WERI-Rb-1 (cell line): Measurements from ENCODE around the gene SEMA3F.
A peak's percentile ranks its signal among the peaks of the same experiment; 100 is the strongest.
"Not testable (repeated sequence)": the region's sequence is repeated elsewhere in the genome, so short reads cannot be mapped to it uniquely, and the experiment has no call there.

ENCODE experiments used
- DNase-seq: peaks from one replicate; pipeline ENCODE4 v3.0.0-alpha.2; 2020
- H3K27ac ChIP-seq: fragments of 250-450 bp; sonication (Bioruptor Pico); 2 replicates; pipeline ENCODE4 v1.5.1; 2020; ENCODE audit warnings: mild to moderate bottlenecking, moderate library complexity
- H3K27me3 ChIP-seq: fragments of 250-450 bp; sonication (Bioruptor Pico); 2 replicates; pipeline ENCODE4 v1.5.1; 2021; ENCODE audit warnings: mild to moderate bottlenecking, low read depth, moderate library complexity; ENCODE audit not compliant: insufficient read depth, severe bottlenecking
- H3K36me3 ChIP-seq: fragments of 250-450 bp; sonication (Bioruptor Pico); 2 replicates; pipeline ENCODE4 v1.5.1; 2020; ENCODE audit warnings: mild to moderate bottlenecking, moderate library complexity
- H3K4me3 ChIP-seq: 2 replicates; pipeline ENCODE4 v1.5.1; 2011; ENCODE audit warnings: low read depth, mild to moderate bottlenecking, control low read depth, low read length
- H3K9me3 ChIP-seq: fragments of 250-450 bp; sonication (Bioruptor Pico); 2 replicates; pipeline ENCODE4 v1.5.1; 2021; ENCODE audit warnings: mild to moderate bottlenecking, moderate library complexity; ENCODE audit not compliant: severe bottlenecking
- CTCF ChIP-seq: IDR thresholded peaks from 2 replicates; pipeline ENCODE4 v1.5.1; 2011; ENCODE audit warnings: low read depth, mild to moderate bottlenecking, control low read depth, inconsistent platforms, low read length

SEMA3F gene

DNA sequence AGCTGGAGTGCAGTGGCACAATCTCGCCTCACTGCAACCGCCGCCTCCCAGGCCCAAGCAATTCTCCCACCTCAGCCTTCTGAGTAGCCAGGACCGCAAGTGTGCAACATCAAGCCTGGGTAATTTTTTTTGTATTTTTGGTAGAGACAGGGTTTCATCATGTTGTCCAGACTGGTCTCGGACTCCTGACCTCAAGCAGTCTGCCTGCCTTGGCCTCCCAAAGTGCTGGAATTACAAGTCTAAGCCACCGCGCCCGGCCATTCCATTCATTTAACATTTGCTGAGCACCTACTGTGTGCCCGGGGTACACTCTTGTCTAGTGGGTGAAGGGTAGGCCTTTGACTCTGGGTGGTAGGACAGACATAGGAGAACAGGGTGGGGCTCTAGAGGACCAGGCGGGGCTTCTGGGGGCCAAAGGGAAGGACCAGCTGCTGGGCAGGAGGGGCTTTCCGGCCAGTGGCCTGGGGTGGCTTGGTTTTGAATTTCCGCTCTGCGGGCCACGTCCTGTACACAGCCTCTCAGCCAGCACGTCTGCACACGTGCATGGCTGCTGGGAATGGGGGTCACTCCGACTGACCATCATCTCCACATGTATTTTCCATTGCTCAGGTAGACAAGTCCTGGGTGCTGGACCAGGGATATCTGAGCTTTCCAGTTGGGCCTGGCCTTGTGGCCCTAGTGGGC, 52.4 kb downstream of the SEMA3F start:
- no peaks in the 10 kb centered on the region for H3K9me3 ChIP-seq
- no peaks in the 10 kb centered on the region; the same call in 1 of the 2 replicates for H3K36me3 ChIP-seq
- no peak overlapping the region for H3K4me3 ChIP-seq
- no peak overlapping the region; the same call in 1 of the 2 replicates for H3K27ac ChIP-seq
- TF ChIP-seq CTCF = no peak
- no peaks in the 10 kb centered on the region for H3K27me3 ChIP-seq
- DNase-seq = peak; percentile 6

- peak; percentile 7 for DNase-seq
- Histone ChIP-seq H3K27ac (peak overlapping the region; percentile 87), H3K27me3 (no peaks in the 10 kb centered on the region), H3K36me3 (no peaks in the 10 kb centered on the region; the same call in 1 of the 2 replicates), H3K9me3 (no peaks in the 10 kb centered on the region), H3K4me3 (no peak overlapping the region)
- no peak for TF ChIP-seq CTCF
Measured at GRCh38 chr3:50208677-50209344, 53.7 kb downstream of the SEMA3F start.

DNA sequence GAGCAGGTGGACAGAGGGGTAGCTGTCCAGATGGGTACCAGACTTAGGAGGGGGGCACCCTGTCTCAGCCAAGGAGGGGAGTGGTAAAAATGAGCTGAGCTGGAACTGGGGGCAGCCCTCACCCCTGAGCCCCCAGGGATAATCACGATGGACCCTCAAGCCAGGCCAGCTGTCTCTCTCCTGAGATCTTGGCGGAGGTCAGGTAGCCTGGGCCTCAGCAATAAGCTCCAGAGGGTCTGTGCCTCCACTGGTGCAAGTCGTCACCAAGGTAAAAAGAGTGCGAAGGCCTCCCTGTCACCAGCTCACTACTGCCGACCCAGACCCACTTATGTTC, 55.0 kb downstream of the SEMA3F start:
- no peaks in the 10 kb centered on the region for H3K27me3 ChIP-seq
- peaks cover 9% of the 10 kb centered on the region; the same call in 1 of the 2 replicates for H3K36me3 ChIP-seq
- TF ChIP-seq CTCF = no peak
- no peaks in the 10 kb centered on the region for H3K9me3 ChIP-seq
- H3K27ac ChIP-seq = peak overlapping the region; percentile 87
- no peak for DNase-seq
- H3K4me3 ChIP-seq = no peak overlapping the region

DNA sequence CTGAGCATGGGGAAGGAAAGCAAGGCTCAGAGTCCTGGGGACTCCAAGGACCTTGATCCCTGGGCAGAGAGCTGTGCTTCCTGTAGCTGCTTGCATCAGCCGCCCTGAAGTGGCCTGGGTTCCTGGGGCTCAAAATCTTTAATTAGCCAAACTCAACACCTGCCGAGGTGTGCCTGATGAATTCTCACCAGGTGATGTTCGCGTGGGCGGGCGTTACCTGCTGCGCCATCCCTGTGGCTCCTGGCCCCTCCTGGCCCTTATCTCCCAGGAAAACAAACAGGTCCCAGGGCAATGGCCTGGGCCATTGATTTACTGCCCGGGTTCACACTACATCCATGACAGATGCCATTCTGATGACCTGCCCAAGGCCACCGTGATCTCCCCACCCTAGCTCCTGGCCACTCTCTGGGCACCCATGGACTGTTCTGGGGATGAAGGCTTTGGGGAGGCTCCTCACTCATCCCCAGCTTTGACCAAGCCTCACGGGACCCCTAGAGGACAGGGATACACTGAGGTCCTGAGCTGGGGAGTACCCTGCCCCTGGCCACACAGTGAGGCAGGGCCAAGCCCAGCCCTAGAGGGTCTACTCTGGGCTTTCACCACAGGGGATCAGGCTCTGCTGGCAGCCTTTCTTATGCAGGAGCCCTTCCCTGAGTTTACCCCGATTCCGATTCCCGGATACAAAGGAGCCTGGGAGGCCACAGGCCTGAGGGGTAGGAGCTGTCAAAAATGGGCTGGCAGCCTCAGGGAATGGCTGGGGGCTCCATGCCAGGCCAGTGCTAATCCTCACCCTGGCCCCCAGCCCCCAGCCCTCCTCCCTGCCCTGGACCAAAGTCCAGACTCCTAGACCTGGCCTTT, 55.6 kb downstream of the SEMA3F start:
- H3K27ac ChIP-seq = peak overlapping the region; percentile 87
- H3K4me3 ChIP-seq = no peak overlapping the region
- no peaks in the 10 kb centered on the region for H3K9me3 ChIP-seq
- DNase-seq = peak; percentile 35
- H3K36me3 ChIP-seq = peaks cover 13% of the 10 kb centered on the region; the same call in 1 of the 2 replicates
- TF ChIP-seq CTCF = no peak
- H3K27me3 ChIP-seq = no peaks in the 10 kb centered on the region

- Histone ChIP-seq H3K27ac (peak overlapping the region; percentile 87), H3K36me3 (peaks cover 17% of the 10 kb centered on the region)
- H3K4me3 ChIP-seq, DNase-seq, H3K9me3 ChIP-seq, H3K27me3 ChIP-seq: not testable (repeated sequence)
Measured at GRCh38 chr3:50211368-50211717, 56.2 kb downstream of the SEMA3F start.

GRCh38 chr3:50211930-50212329, 56.8 kb downstream of the SEMA3F start:
- DNase-seq = peak; percentile 89
- Histone ChIP-seq H3K27ac (peak overlapping the region; percentile 87), H3K4me3 (no peak overlapping the region), H3K36me3 (peaks cover 22% of the 10 kb centered on the region), H3K9me3 (no peaks in the 10 kb centered on the region), H3K27me3 (no peaks in the 10 kb centered on the region)
- TF ChIP-seq CTCF = no peak
